ENCODE measurements around the gene ATIC.

The ATIC gene

DNA sequence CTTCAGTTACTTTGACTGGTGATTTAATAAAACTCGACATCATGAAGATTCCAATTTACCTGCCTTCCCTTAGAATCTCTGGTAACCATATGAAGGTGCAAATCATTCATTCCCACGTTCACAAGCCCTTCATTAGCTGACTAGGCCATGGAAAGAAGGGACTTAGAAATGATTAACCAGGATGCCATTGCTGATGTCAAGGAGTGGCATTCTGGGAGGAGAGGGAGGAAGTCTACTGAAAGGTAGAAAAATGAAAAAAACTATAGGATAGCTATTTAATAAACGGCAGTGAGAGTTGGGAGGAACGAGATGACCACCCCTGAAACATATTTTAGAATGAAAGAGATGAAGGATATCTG is 1.4 kb downstream of the ATIC start:
- H3K27ac ChIP-seq, result no peak overlapping the region
- no peak overlapping the region for H3K4me3 ChIP-seq

DNA sequence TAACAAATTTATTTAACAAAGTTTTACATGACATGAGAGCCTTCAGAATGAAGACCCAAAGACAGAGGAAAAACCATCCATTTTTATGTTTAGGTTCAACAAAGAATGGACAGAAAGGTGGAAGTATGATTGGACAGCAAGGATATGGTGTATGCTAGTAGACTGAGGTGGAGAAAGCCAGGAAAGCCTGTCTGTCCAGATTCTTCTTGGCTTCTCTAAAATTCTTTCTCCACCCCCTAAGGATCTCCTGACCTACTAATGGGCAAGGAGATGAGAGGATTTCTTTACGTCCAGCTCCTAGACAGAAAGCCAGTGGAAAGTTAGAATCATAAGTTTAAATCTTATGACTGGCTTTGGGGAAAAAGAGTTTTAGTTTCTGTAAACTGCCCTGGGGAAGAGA is 3.0 kb downstream of the ATIC start:
- Histone ChIP-seq H3K27ac (peak overlapping the region in 1 of 21 experiments; percentile 1), H3K4me3 (no peak overlapping the region)

DNA sequence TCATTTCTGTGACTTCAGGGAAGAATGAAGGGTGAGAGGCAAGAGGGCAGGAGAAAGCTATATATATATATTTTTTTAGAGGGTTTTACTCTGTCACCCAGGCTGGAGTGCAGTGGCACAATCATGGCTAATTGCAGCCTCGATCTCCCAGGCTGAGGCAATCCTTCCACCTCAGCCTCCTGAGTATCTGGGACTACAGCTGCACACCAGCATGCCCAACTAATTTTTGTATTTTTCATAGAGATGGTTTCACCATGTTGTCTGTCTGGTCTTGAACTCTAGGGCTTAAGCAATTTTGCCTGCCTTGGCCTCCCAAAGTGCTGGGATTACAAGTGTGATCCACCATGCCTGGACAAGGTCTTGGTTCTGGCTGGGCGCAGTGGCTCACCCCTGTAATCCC is 3.4 kb downstream of the ATIC start:
- Histone ChIP-seq H3K4me3 (no peak overlapping the region), H3K27ac (peak overlapping the region in 2 of 21 experiments; percentile 1 to 15)

DNA sequence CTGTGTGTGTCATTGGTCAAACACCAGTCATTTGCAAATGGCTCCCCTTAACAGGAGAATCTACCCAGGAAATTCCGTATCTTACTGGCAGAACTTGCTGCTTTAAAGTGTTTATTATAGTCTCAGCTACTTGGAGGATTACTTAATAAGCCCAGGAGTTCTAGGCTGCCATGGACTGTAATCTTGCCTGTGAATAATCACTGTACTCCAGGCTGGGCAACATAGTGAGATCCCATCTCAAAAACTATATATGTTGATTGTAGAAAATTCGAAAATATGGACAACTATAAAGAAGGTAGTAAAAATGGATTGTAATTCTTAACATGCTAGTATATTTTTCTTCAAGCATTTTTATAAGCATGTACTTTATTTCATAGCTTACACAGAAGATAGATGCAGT is 4.5 kb downstream of the ATIC start:
- Histone ChIP-seq H3K4me3 (no peak overlapping the region), H3K27ac (no peak overlapping the region)

DNA sequence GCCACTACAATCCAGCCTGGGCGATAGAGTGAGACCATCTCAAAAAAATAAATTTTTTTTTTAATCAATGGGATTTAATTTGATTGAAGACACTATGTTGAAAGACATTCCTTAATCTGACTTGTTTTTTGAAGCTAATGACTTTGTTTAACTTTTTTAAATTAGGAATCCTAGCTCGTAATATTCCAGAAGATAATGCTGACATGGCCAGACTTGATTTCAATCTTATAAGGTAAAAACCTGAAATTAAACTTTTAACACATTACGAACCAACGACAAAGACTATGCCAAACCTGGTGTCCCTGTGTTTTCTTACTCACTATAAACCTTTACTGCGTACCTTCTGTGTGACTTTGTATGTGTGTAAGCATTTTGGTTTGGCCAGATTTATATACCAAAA is 7.6 kb downstream of the ATIC start:
- H3K4me3 ChIP-seq, result no peak overlapping the region
- H3K27ac ChIP-seq, result no peak overlapping the region

DNA sequence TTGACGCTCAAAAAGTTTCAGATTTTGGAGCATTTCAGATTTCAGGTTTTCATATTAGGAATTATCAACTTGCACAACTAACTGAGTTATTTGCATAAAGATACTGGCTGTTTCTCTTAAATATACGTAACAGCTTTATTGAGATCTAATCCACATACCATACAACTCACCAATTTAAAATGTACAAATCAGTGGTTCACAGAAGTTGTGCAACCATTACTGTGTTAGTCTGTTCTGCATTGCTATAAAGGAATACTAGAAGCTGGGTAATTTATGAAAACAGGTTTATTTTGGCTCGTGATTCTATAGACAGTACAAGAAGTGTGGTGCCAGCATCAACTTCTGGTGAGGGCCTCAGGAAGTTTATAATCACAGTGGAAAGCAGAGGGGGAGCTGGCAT is 8.2 kb downstream of the ATIC start:
- Histone ChIP-seq H3K27ac (no peak overlapping the region), H3K4me3 (no peak overlapping the region)

DNA sequence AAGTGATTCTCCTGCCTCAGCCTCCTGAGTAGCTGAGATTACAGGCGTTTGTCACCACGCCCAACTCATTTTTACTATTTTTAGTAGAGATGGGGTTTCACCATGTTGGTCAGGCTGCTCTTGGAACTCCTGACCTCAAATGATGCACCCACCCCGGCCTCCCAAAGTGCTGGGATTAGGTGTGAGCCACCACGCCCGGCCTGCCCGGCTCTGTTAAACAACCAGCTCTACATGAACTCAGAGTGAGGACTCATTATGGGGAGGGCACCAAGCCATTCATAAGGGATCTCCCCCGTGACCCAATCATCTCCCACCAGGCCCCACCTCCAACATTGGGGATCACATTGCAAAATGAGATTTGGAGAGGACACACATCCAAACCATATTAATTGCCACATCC is 8.8 kb downstream of the ATIC start:
- no peak overlapping the region for H3K27ac ChIP-seq
- no peak overlapping the region for H3K4me3 ChIP-seq

DNA sequence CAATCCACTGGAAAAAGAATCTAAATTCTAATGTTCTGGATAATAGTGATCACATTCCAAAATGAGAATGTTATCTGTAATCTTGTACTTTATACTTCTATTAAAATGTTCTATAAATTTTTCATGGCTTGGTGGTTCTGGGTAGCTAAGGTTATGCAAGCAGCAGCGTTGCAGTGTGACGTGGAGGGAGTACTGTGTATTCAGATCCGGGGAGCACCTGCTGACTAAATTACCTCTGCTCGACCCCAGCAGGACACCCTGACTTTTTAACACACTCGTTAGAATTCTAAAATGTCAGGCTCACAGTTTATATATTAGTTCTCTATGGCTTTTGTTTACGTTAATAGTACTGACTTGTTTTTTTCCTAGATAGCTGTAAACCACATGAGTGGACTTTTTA is 13.0 kb downstream of the ATIC start:
- Histone ChIP-seq H3K4me3 (no peak overlapping the region), H3K27ac (no peak overlapping the region)

DNA sequence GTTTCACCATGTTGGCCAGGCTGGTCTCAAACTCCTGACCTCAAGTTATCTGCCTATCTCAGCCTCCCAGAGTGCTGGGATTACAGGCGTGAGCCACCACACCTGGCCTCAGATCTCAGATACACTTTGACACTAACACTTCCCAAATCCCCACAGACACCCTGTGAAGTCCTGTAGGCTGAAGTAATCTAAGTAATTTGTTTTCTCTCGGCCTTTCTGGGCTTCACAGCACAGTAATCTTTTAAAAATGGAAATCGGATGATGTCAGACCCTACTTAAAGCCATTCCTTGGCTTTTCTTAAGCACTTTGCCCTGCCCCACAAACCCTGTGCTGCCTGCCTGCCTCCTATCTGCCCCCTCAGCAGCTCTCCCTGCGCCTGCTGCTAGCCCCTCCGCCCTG is 16.2 kb downstream of the ATIC start:
- Histone ChIP-seq H3K4me3 (no peak overlapping the region), H3K27ac (peak overlapping the region in 2 of 21 experiments; percentile 41 to 59)

DNA sequence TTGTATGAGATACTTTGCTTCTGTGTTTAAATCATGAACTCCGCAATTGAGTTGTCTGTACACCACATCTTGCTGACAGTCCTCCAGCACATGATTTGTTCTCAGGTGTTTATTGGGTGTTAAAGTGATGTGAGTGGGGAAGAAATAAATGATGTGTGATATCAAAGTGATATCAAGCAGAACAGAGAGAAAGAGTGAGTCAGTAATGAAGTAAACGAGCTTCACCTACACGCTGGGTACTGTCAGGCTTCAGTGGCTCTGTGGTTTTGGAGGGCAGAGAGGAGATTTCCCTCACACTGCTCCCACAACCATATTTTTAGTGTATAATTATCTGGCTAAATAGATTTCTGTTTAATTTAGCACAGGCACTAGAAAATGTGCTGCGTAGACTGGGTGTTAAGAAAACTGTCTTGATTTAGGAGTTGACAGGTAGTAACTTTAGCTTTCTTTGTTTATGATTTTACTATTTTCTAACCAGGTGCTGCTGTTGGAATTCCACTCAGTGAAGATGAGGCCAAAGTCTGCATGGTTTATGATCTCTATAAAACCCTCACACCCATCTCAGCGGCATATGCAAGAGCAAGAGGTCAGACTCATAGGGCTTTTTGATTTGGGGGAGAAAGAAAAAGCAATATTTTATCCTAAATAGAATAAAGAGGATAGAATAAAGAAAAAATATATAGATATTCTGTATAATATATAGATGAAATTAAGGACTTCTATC is 21.2 kb downstream of the ATIC start:
- H3K4me3 ChIP-seq, result no peak overlapping the region
- no peak overlapping the region for H3K27ac ChIP-seq

DNA sequence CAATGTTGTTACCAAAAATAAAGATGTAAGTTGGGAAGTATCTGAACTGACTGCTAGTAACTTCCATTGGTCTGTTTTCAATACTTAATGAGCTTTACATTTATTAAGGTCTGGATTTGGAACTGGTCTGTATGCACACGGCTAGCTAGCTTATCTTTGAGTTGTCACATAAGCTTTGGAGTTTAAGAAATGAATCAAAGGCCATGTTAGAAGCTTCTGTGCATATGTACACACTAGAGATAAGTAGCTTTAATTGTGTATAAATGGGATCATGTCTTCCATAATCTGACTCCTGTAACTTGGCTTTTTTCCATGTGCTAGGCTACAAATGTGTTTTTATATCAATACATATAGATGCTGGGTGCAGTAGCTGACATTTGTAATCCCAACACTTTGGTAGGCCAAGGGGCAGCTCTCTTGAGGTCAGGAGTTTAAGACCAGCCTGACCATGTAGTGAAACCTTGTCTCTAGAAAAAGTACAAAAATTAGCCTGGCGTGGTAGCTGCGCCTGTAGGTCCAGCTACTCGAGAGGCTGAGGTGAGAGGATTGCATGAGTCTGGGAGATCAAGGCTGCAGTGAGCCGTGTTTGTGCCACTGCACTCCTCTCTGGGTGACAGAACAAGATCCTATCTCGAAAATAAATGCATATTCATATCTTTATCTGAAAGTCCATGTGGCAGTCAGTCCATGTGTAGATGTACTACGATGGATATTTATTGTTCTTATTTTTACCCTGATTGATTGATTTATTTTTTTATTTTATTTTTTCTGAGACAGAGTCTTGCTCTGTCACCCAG is 27.2 kb downstream of the ATIC start:
- Histone ChIP-seq H3K4me3 (no peak overlapping the region), H3K27ac (no peak overlapping the region)

DNA sequence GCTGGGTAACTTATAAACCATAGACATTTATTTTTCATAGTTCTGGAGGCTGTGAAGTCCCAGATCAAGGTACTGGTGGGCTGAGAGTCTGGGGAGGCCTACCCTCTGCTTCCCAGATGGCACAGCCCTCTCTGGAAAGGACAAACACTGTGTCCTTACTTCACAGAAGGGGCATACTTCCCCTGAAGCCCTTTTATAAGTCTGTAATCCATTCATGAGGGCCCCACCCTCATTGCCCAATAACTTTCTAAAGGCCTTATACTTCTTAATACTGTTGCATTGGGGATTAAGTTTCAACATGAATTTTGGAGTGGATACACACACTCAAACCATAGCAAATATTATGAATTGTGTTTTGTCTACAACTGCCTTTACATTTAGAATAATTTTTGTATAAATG is 36.0 kb downstream of the ATIC start:
- no peak overlapping the region for H3K4me3 ChIP-seq
- H3K27ac ChIP-seq, result no peak overlapping the region

DNA sequence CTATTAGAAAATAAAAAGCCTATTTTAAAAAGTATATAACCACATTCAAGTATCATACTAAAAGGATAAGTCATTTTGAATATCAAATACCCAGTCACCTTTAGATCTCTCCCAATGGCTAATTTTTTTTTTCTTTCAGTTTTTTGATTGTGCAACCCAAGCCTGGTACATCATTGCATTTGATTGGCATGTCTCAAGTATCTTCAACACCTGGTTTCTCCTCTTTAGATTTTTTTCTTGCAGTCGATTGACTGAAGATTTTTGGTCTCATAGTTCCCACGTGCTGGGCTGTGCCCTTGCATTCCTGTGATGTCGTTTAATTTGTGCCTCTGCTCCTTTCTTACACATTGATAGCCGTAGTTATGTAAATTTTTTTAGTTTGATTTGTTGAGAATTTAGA is 40.7 kb downstream of the ATIC start:
- Histone ChIP-seq H3K27ac (no peak overlapping the region), H3K4me3 (no peak overlapping the region)

DNA sequence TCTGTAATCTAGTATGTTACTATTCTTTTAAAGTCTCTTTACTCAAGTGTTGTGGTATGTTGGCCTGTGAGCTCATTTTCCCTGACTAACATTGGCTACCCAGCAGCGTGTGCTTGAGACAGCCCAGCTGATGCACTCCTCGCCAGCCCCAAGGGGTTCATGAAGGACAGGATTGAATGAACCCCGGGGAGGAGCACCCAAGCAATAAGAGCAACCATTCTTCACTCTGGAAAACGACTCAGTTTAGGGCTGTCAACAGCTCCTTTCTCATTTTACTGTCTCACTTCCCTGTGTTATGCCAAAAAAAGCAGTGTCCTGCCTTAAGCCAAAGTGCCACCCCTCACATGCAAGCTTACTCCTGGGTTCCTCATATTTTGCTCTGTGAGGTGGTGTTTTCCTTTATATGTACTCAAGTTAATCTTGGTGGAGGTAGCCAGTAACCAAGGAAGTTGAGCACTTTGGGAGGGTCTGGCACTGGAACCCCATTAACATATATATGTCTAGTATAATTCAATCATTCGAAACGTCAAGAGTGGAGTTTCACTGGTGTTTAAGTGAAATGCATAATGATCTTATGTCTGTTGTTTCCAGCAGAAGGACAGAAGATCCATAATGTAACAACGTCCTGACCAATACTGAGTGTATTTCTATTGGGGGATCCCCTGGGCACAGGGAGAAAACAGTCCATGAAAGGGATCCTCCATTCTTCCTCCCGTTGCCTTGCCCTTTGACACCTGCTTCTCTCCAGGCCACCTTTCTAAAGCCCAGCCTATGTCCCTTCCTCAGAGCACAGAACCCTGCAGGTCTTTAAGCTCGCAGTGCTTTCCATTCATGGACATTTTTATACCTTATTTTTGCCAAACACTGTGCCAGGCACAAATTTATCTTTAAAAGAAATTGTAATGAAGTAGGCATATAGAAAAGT is 43.2 kb downstream of the ATIC start:
- H3K4me3 ChIP-seq, result no peak overlapping the region
- H3K27ac ChIP-seq, result no peak overlapping the region

DNA sequence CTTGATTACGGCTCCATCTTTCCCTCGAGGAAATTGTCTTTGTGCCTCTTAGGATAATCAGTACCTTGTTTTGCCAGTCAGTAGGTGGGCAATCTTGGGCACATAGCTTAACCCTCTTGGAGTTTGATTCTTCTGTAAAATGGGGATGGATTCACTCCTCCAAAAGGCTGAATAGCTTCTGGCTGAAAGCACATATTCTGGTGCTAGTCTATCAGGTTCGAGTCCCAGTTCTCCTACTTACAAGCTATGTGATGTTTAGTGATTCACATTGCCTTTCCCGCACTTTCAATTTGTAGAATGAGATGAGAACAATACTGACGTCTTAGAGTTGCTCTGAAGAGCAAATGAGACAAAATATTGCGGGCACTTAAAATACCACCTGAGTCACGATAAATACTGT is 43.9 kb downstream of the ATIC start:
- Histone ChIP-seq H3K27ac (no peak overlapping the region), H3K4me3 (no peak overlapping the region)

DNA sequence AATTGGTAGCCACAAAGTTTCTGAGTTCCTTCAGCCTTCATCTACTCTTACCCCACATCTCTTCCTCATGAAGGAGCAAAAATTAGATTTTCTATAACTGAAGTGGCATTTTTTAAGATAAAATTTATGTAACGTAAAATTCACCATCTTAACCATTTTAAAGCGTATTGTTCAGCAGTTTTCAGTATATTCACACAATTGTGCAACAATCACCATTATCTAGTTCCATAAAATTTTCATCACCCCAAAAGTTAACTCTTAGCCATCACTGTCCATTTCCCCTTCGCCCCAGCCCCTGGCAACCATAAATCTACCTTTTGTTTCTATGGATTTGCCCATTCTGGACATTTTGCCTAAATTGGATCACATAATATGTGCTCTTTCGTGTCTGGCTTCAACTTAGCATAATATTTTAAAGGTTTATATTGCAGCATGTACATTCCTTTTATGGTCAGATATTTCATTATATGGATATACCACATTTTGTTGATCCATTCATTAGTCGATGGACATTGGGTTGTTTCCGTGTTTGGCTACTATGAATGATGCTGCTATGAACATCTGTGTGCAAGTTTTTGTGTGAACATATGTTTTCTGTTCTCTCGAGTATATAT is 44.6 kb downstream of the ATIC start:
- Histone ChIP-seq H3K4me3 (no peak overlapping the region), H3K27ac (no peak overlapping the region)

DNA sequence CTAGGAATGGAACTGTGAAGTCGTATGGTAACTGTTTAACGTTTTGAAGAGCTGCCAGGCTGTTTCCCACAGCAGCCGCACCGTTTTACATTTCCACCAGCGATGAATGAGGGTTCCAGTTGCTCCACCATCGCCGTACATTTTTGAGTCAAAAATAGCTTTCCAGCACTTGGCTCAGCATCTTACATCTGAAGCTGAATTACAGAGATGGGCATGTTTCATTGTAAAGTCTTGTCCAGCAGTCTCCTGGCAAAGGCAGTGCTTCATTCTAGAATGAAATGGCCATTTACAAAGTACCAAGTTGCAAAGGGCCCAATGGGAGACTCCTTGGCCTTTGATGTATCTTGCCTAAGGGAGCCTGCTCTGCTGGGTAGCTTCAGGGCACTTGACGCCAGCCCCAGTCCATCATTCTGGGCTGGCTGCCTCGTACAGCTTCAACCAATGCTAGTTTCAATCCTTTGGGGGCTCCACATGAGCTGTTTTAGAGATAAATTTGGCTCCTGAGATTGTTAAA is 45.1 kb downstream of the ATIC start:
- Histone ChIP-seq H3K27ac (no peak overlapping the region), H3K4me3 (no peak overlapping the region)

DNA sequence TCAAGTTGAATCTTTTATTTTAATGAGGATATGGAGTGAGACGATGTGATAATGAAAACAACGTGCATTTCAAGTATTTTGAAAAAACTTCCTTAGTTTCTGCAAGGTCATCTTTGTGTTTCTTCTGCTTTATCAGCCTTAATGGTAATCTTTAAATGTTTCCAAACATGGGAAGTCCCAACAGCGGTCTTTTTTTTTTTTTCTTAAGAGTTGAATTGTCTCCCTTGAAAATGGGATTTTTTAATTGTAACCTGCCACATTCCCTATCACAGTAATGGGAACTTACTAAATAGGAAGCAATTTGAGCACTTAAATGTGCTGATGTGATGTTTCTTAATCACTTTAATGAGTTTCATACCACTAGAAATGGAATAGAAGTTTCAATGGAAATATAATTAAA is 45.8 kb downstream of the ATIC start:
- Histone ChIP-seq H3K27ac (no peak overlapping the region), H3K4me3 (no peak overlapping the region)

DNA sequence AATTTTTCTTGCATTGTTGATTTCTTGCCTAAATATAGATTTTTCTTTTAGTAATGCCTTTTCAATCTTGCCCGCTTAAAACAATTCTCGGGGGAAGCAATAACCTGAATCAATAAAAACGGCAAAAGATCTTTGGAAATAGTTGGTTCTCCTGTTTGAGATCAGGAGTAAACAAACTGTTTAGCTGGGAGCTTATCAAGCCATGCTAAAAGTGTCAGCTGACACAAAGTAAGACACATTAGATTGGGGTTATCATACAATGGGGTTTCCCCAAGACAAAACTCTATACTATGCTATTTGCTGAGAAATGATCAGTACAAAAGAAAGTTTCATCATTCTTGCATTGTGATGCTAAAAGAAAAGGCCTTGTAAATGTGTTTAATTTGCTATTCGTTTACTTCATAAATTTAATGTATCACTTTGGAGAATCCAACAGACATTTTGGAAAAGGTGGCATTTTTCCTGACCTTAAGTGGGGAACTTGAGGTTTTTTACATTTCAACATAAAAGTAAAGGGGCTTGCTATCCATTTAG is 46.5 kb downstream of the ATIC start:
- no peak overlapping the region for H3K27ac ChIP-seq
- H3K4me3 ChIP-seq, result no peak overlapping the region
